IPS-NIHi7 (cell line): ENCODE data around the gene FCN3.
"Not testable (repeated sequence)": the region's sequence is repeated elsewhere in the genome, so short reads cannot be mapped to it uniquely, and the experiment has no call there.

Source experiments
- DNase-seq: peaks from one replicate; pipeline ENCODE4 v3.0.0; 2012; ENCODE audit warnings: mixed read lengths; ENCODE audit errors: extremely low spot score

Gene FCN3

GRCh38 chr1:27399251-27400025 is 24.8 kb upstream of the FCN3 start:
- no peak for DNase-seq

GRCh38 chr1:27398405-27399149 is 24.0 kb upstream of the FCN3 start:
- DNase-seq: no peak

- no peak for DNase-seq
Measured at GRCh38 chr1:27397749-27398148, 23.1 kb upstream of the FCN3 start.

GRCh38 chr1:27397110-27397509 is 22.5 kb upstream of the FCN3 start:
- DNase-seq: no peak

- peak; percentile 83 for DNase-seq
Measured at GRCh38 chr1:27395441-27396195, 21.0 kb upstream of the FCN3 start.

- DNase-seq: no peak
Measured at GRCh38 chr1:27394925-27395324, 20.3 kb upstream of the FCN3 start.

- no peak for DNase-seq
Measured at GRCh38 chr1:27394282-27394658, 19.6 kb upstream of the FCN3 start.

GRCh38 chr1:27393641-27394281 is 19.1 kb upstream of the FCN3 start:
- DNase-seq: no peak

GRCh38 chr1:27392778-27393635 is 18.4 kb upstream of the FCN3 start:
- DNase-seq: no peak

GRCh38 chr1:27392096-27392777 is 17.6 kb upstream of the FCN3 start, which contains the start of gene GPR3:
Gene GPR3 (plus strand): TSS chr1:27392622. CDS start chr1:27393799, 1,177 bp downstream.
- DNase-seq: peak; percentile 93

GRCh38 chr1:27391511-27392095 is 17.0 kb upstream of the FCN3 start:
- DNase-seq: peak; percentile 73

- peak; percentile 71 for DNase-seq
Measured at GRCh38 chr1:27388337-27389005, 13.8 kb upstream of the FCN3 start.

- not testable (repeated sequence) for DNase-seq
Measured at GRCh38 chr1:27384797-27385196, 10.2 kb upstream of the FCN3 start.

GRCh38 chr1:27383661-27384060 is 9.0 kb upstream of the FCN3 start:
- DNase-seq: no peak

GRCh38 chr1:27383039-27383605 is 8.5 kb upstream of the FCN3 start, which contains the start of gene CD164L2:
Gene CD164L2 (minus strand): TSS chr1:27383333. CDS start chr1:27383239, 94 bp downstream.
- peak; percentile 95 for DNase-seq

- no peak for DNase-seq
Measured at GRCh38 chr1:27381969-27382762, 7.5 kb upstream of the FCN3 start.

GRCh38 chr1:27380766-27381733 is 6.4 kb upstream of the FCN3 start:
- DNase-seq: no peak
